SJSA1 (cell line): ENCODE measurements around the gene PALLD. TPM values are rescaled to one million over a fixed set of nuclear protein-coding genes. Genes with fewer than 3 reads are reported as not detected.

ENCODE experiments used
- DNase-seq, 2 experiments: peaks; one replicate each; pipeline ENCODE4 v3.0.0-alpha.2; 2015 to 2020; ENCODE audit warnings: low spot score in 2 of 2, low read depth in 1 of 2
- H3K27ac ChIP-seq: fragments of 250-450 bp; sonication (Bioruptor Pico); 2 replicates; pipeline ENCODE4 v1.5.1; 2020; ENCODE audit warnings: mild to moderate bottlenecking, moderate library complexity
- H3K27me3 ChIP-seq: fragments of 250-450 bp; sonication (Bioruptor Pico); replicated peaks from 2 replicates; pipeline ENCODE4 v1.5.1; 2020; ENCODE audit warnings: mild to moderate bottlenecking, moderate library complexity
- H3K36me3 ChIP-seq: fragments of 250-450 bp; sonication (Bioruptor Pico); 2 replicates; pipeline ENCODE4 v1.5.1; 2020; ENCODE audit warnings: mild to moderate bottlenecking
- H3K4me1 ChIP-seq: fragments of 250-450 bp; sonication (Bioruptor Pico); replicated peaks from 2 replicates; pipeline ENCODE4 v1.6.1; 2021; ENCODE audit warnings: mild to moderate bottlenecking
- H3K4me3 ChIP-seq: fragments of 250-450 bp; sonication (Bioruptor Pico); 2 replicates; pipeline ENCODE4 v1.5.1; 2020; ENCODE audit warnings: mild to moderate bottlenecking
- H3K9me3 ChIP-seq: fragments of 250-450 bp; sonication (Bioruptor Pico); replicated peaks from 2 replicates; pipeline ENCODE4 v1.5.1; 2020; ENCODE audit warnings: mild to moderate bottlenecking
- total RNA-seq: library from RNA; depleted of rRNA; stranded (reverse); fragments of >200 nt; shearing (Covaris generic); gene quantifications from 2 replicates; pipeline ENCODE4 v1.2.3, GENCODE V29; 2014

Gene PALLD
- total RNA-seq, 1 experiment from 2014 or later: 118 TPM

GRCh38 chr4:168731006-168731636 is 234.3 kb downstream of the PALLD start:
- Histone ChIP-seq H3K36me3 (peaks cover 15% of the 10 kb centered on the region), H3K27ac (no peak overlapping the region), H3K27me3 (no peaks in the 10 kb centered on the region), H3K4me1 (peaks cover 19% of the 10 kb centered on the region), H3K9me3 (no peaks in the 10 kb centered on the region), H3K4me3 (no peak overlapping the region)
- no peak for DNase-seq

- no peak overlapping the region for H3K27ac ChIP-seq
- no peak for DNase-seq
Observed at GRCh38 chr4:168731706-168732414, 235.0 kb downstream of the PALLD start.

GRCh38 chr4:168732714-168733113 is 235.9 kb downstream of the PALLD start:
- H3K27me3 ChIP-seq: no peaks in the 10 kb centered on the region
- H3K4me3 ChIP-seq: no peak overlapping the region
- no peak overlapping the region for H3K27ac ChIP-seq
- DNase-seq: no peak
- peaks cover 17% of the 10 kb centered on the region for H3K4me1 ChIP-seq
- H3K9me3 ChIP-seq: no peaks in the 10 kb centered on the region
- peaks cover 10% of the 10 kb centered on the region for H3K36me3 ChIP-seq

More at GRCh38 chr4:168731706-168732414, 235.0 kb downstream of the PALLD start:
- H3K9me3 ChIP-seq: no peaks in the 10 kb centered on the region
- H3K36me3 ChIP-seq: peaks cover 14% of the 10 kb centered on the region
- peaks cover 18% of the 10 kb centered on the region for H3K4me1 ChIP-seq
- no peak overlapping the region for H3K4me3 ChIP-seq
- no peaks in the 10 kb centered on the region for H3K27me3 ChIP-seq

- Histone ChIP-seq H3K4me1 (peaks cover 24% of the 10 kb centered on the region), H3K27me3 (no peaks in the 10 kb centered on the region), H3K4me3 (no peak overlapping the region), H3K9me3 (no peaks in the 10 kb centered on the region), H3K27ac (no peak overlapping the region), H3K36me3 (peaks cover 11% of the 10 kb centered on the region; the same call in 1 of the 2 replicates)
- DNase-seq: no peak
Observed at GRCh38 chr4:168734703-168735678, 238.1 kb downstream of the PALLD start.

GRCh38 chr4:168735735-168736134 is 238.9 kb downstream of the PALLD start:
- Histone ChIP-seq H3K27me3 (no peaks in the 10 kb centered on the region), H3K27ac (no peak overlapping the region), H3K36me3 (peaks cover 11% of the 10 kb centered on the region; the same call in 1 of the 2 replicates), H3K9me3 (no peaks in the 10 kb centered on the region), H3K4me3 (no peak overlapping the region), H3K4me1 (peaks cover 19% of the 10 kb centered on the region)
- no peak for DNase-seq

GRCh38 chr4:168736860-168737805 is 240.3 kb downstream of the PALLD start:
- Histone ChIP-seq H3K27me3 (no peaks in the 10 kb centered on the region), H3K4me3 (no peak overlapping the region), H3K27ac (0 out of 2 replicates have a peak overlapping the region, but pooled peaks have one; percentile 15), H3K9me3 (no peaks in the 10 kb centered on the region), H3K4me1 (peaks cover 17% of the 10 kb centered on the region), H3K36me3 (peaks cover 11% of the 10 kb centered on the region; the same call in 1 of the 2 replicates)
- DNase-seq: no peak

- Histone ChIP-seq H3K4me1 (peaks cover 23% of the 10 kb centered on the region), H3K27me3 (no peaks in the 10 kb centered on the region), H3K4me3 (no peak overlapping the region), H3K36me3 (peaks cover 11% of the 10 kb centered on the region; the same call in 1 of the 2 replicates), H3K9me3 (no peaks in the 10 kb centered on the region), H3K27ac (0 out of 2 replicates have a peak overlapping the region, but pooled peaks have one; percentile 15)
- DNase-seq: no peak
Observed at GRCh38 chr4:168737806-168738172, 240.9 kb downstream of the PALLD start.

GRCh38 chr4:168739886-168740285 is 243.0 kb downstream of the PALLD start:
- H3K4me3 ChIP-seq: no peak overlapping the region
- no peaks in the 10 kb centered on the region for H3K9me3 ChIP-seq
- no peaks in the 10 kb centered on the region for H3K27me3 ChIP-seq
- H3K4me1 ChIP-seq: peaks cover 44% of the 10 kb centered on the region
- no peak overlapping the region for H3K27ac ChIP-seq
- H3K36me3 ChIP-seq: peaks cover 11% of the 10 kb centered on the region; the same call in 1 of the 2 replicates
- no peak for DNase-seq

GRCh38 chr4:168740691-168741090 is 243.8 kb downstream of the PALLD start:
- Histone ChIP-seq H3K36me3 (peaks cover 11% of the 10 kb centered on the region; the same call in 1 of the 2 replicates), H3K27ac (no peak overlapping the region), H3K27me3 (no peaks in the 10 kb centered on the region), H3K4me3 (no peak overlapping the region), H3K4me1 (peaks cover 44% of the 10 kb centered on the region), H3K9me3 (no peaks in the 10 kb centered on the region)
- no peak for DNase-seq

- Histone ChIP-seq H3K36me3 (peaks cover 6% of the 10 kb centered on the region; the same call in 1 of the 2 replicates), H3K4me1 (peaks cover 44% of the 10 kb centered on the region), H3K9me3 (no peaks in the 10 kb centered on the region), H3K27ac (no peak overlapping the region), H3K27me3 (no peaks in the 10 kb centered on the region), H3K4me3 (no peak overlapping the region)
- DNase-seq: no peak
Observed at GRCh38 chr4:168741281-168742173, 244.7 kb downstream of the PALLD start.

GRCh38 chr4:168743131-168743530 is 246.3 kb downstream of the PALLD start:
- no peak for DNase-seq

GRCh38 chr4:168743601-168744000 is 246.7 kb downstream of the PALLD start:
- H3K4me1 ChIP-seq: peaks cover 37% of the 10 kb centered on the region
- no peaks in the 10 kb centered on the region for H3K9me3 ChIP-seq
- no peaks in the 10 kb centered on the region for H3K27me3 ChIP-seq
- peak overlapping the region; percentile 42 for H3K27ac ChIP-seq
- no peaks in the 10 kb centered on the region for H3K36me3 ChIP-seq
- DNase-seq: peak; percentile 69 to 71
- no peak overlapping the region for H3K4me3 ChIP-seq

More at GRCh38 chr4:168743131-168743530, 246.3 kb downstream of the PALLD start:
- Histone ChIP-seq H3K9me3 (no peaks in the 10 kb centered on the region), H3K27ac (peak overlapping the region; percentile 42; the same call in 1 of the 2 replicates), H3K36me3 (no peaks in the 10 kb centered on the region; the same call in 1 of the 2 replicates), H3K4me3 (no peak overlapping the region), H3K4me1 (peaks cover 37% of the 10 kb centered on the region), H3K27me3 (no peaks in the 10 kb centered on the region)
